ENCODE data around the gene TMEM109. TPM values are rescaled to one million over a fixed set of nuclear protein-coding genes. Genes with fewer than 3 reads are reported as not detected.

The TMEM109 gene
- total RNA-seq, 1 donor from 2014 or later, result 127 TPM

DNA sequence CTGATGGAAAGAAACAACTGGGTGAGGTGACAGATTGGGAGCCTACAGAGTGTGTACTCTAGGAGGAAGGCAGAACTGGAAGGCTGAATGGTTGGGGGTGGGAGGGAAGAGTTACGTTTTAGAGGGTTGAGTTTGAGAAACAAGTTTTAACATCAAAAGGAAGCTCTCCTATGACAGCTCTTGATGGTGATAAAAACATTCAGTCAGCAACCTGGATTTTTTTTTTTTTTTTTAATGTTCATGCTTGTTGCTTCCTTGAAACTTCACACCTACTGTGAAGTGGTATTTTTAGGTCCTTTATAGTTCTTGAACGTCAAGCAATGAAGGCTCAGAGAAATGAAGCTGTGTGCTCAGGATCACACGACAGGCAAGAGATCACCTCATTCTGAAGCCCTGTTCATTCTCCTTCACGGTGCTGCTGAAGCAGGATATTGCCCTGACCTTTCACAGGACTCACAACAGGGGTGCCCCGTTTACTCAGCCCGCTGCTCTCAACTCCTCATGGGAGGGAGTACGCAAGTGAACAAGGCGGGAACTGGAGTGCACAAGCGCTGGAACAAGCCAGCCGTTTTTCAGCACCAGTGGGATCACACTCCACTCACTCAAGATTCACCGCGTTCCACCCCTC, 1.6 kb upstream of the TMEM109 start:
- Histone ChIP-seq H3K27ac (peak overlapping the region; percentile 93), H3K27me3 (no peaks in the 10 kb centered on the region)
- intact Hi-C loops (cut with DNase I), result no loop called here

GRCh38 chr11:60912851-60913528, 968 bp upstream of the TMEM109 start:
- TF ChIP-seq, protein P1, sequence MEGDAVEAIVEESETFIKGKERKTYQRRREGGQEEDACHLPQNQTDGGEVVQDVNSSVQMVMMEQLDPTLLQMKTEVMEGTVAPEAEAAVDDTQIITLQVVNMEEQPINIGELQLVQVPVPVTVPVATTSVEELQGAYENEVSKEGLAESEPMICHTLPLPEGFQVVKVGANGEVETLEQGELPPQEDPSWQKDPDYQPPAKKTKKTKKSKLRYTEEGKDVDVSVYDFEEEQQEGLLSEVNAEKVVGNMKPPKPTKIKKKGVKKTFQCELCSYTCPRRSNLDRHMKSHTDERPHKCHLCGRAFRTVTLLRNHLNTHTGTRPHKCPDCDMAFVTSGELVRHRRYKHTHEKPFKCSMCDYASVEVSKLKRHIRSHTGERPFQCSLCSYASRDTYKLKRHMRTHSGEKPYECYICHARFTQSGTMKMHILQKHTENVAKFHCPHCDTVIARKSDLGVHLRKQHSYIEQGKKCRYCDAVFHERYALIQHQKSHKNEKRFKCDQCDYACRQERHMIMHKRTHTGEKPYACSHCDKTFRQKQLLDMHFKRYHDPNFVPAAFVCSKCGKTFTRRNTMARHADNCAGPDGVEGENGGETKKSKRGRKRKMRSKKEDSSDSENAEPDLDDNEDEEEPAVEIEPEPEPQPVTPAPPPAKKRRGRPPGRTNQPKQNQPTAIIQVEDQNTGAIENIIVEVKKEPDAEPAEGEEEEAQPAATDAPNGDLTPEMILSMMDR (IDR thresholded peaks at IDR 0.05), result no peak
- TF ChIP-seq POLR2A (IDR thresholded peaks at IDR 0.05), result no peak
- no peak for TF ChIP-seq POLR2AphosphoS5 (IDR thresholded peaks at IDR 0.05; ENCODE audit: insufficient read depth in 1 of 2, low read depth in 1 of 2)
- no peak for DNase-seq (ENCODE audit: extremely low spot score in 2 of 2)
- no peaks in the 10 kb centered on the region for H3K27me3 ChIP-seq
- no peaks in the 10 kb centered on the region for H3K36me3 ChIP-seq
- H3K9me3 ChIP-seq, result no peaks in the 10 kb centered on the region
- intact Hi-C loops (cut with DNase I), result no loop called here
- H3K4me3 ChIP-seq, result peak overlapping the region; percentile 94 to 96
- peak overlapping the region; percentile 93 for H3K27ac ChIP-seq
- peaks cover 38% of the 10 kb centered on the region for H3K4me1 ChIP-seq

More for the DNA sequence above, 1.6 kb upstream of the TMEM109 start:
- Histone ChIP-seq H3K9me3 (no peaks in the 10 kb centered on the region), H3K36me3 (no peaks in the 10 kb centered on the region), H3K4me1 (peaks cover 32% of the 10 kb centered on the region), H3K4me3 (no peak overlapping the region)
- DNase-seq (ENCODE audit: extremely low spot score in 2 of 2), result no peak
- TF ChIP-seq POLR2AphosphoS5 (IDR thresholded peaks at IDR 0.05; ENCODE audit: insufficient read depth in 1 of 2, low read depth in 1 of 2) (no peak), POLR2A (IDR thresholded peaks at IDR 0.05) (no peak)
- TF ChIP-seq, protein P1 (IDR thresholded peaks at IDR 0.05), result no peak

DNA sequence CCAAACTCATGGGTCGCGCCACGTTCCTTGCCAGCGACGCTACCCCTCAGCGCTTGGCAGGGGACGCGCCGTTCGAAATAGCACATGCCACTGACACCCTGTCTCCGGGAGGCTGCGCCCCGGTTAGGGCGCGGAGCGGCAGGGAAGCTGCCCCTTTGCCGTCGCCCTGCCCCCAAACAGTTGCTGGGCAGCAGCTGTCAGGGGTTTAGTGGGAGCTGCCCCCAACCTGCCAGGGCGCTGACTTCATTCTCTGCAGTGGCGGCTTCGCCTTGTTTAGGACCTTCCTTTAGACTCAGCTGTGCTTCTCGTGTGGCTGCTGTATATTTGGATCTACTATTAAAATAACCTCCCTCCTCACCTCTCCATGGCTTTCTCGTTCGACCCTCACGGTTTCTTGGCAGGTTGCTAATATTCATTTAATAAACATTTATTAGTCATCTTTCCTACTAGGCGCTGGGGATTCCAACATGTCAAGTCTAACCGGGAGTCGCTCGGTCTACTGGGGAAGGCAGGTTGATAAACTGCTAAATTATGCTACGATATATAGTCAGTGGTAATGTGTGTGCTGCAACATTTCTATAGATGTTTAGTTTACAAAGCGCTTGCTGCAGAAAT, 782 bp downstream of the TMEM109 start:
- no peak for DNase-seq (ENCODE audit: extremely low spot score in 2 of 2)
- Histone ChIP-seq H3K4me3 (peak overlapping the region; percentile 94 to 96), H3K9me3 (no peaks in the 10 kb centered on the region), H3K27me3 (no peaks in the 10 kb centered on the region), H3K27ac (peak overlapping the region; percentile 93), H3K4me1 (peaks cover 56% of the 10 kb centered on the region), H3K36me3 (peaks cover 0 to under 1% of the 10 kb centered on the region in 2 donors)
- TF ChIP-seq POLR2A (IDR thresholded peaks at IDR 0.05), result no peak
- no peak for TF ChIP-seq POLR2AphosphoS5 (IDR thresholded peaks at IDR 0.05; ENCODE audit: insufficient read depth in 1 of 2, low read depth in 1 of 2)
- TF ChIP-seq, protein P1 (IDR thresholded peaks at IDR 0.05), result no peak
- intact Hi-C loops (cut with DNase I), result no loop called here

DNA sequence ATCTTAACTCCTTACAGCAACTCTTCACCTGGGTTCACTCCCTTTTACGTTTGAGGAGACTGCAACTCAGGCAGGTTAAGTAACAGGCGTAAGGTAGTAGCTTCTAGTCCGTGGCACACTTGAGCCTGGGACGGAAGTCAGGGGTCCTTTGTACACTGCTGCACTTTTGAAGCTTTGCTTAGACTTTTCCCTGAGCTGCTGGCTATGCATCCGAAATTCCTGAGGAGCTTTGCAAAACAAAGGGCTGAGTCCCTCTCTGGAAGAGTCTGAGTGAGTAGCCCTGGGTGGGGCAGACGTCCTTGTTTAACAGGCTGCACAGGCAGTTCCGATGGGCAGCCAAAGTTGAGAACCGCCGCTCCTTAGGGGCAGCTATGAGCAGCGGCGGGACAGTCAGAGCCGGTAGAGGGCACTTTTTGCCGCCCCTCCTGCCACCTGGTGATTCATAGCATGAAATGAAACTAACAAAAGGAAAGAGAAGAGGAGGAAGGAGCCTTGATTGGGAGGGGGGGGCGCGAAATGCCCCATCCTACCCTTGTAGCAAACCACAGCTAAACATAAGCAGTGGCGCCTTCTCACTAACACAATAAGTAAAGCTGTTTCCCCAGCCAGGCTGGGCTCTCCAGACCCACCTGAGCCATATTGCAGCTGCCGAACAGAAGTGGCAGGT, 1.4 kb downstream of the TMEM109 start:
- no peaks in the 10 kb centered on the region for H3K27me3 ChIP-seq
- H3K9me3 ChIP-seq, result no peaks in the 10 kb centered on the region
- intact Hi-C loops (cut with DNase I), result no loop called here
- H3K36me3 ChIP-seq, result peaks cover 0 to 7% of the 10 kb centered on the region in 2 donors
- peaks cover 56% of the 10 kb centered on the region for H3K4me1 ChIP-seq
- DNase-seq (ENCODE audit: extremely low spot score in 2 of 2), result no peak
- peak overlapping the region; percentile 94 to 96 for H3K4me3 ChIP-seq
- peak overlapping the region; percentile 93 for H3K27ac ChIP-seq
- TF ChIP-seq POLR2A (IDR thresholded peaks at IDR 0.05) (no peak), POLR2AphosphoS5 (IDR thresholded peaks at IDR 0.05; ENCODE audit: insufficient read depth in 1 of 2, low read depth in 1 of 2) (peak; percentile 34 to 57)
- TF ChIP-seq, protein P1 (IDR thresholded peaks at IDR 0.05), result peak in 1 of 3 experiments; percentile 13
